CMK (cell line): ENCODE measurements around the gene DSTYK.

Experiments
- DNase-seq: peaks from one replicate; pipeline ENCODE4 v3.0.0-alpha.2; 2010; ENCODE audit warnings: low read depth

Gene DSTYK

GRCh38 chr1:205129447-205130029, 82.0 kb downstream of the DSTYK start:
- no peak for DNase-seq

GRCh38 chr1:205128050-205128449, 83.5 kb downstream of the DSTYK start:
- DNase-seq: no peak

GRCh38 chr1:205127646-205128045, 83.9 kb downstream of the DSTYK start:
- DNase-seq: no peak

GRCh38 chr1:205124726-205125125, 86.8 kb downstream of the DSTYK start:
- DNase-seq: no peak

GRCh38 chr1:205122489-205122882, 89.0 kb downstream of the DSTYK start:
- DNase-seq: no peak

GRCh38 chr1:205121660-205122488, 89.6 kb downstream of the DSTYK start, which contains the start of gene RBBP5:
Gene RBBP5, minus strand, starts transcription at chr1:205121978. Its CDS starts 105 bp downstream, at chr1:205121873.
- DNase-seq: peak; percentile 100

- DNase-seq: no peak
Measured at GRCh38 chr1:205118752-205119151, 92.8 kb downstream of the DSTYK start.

GRCh38 chr1:205111354-205111753, 100.1 kb downstream of the DSTYK start:
- no peak for DNase-seq

- DNase-seq: no peak
Measured at GRCh38 chr1:205109711-205110110, 101.8 kb downstream of the DSTYK start.

- DNase-seq: no peak
Measured at GRCh38 chr1:205109269-205109668, 102.2 kb downstream of the DSTYK start.

- DNase-seq: no peak
Measured at GRCh38 chr1:205108464-205108863, 103.0 kb downstream of the DSTYK start.

GRCh38 chr1:205107327-205107726, 104.2 kb downstream of the DSTYK start:
- DNase-seq: no peak

- DNase-seq: no peak
Measured at GRCh38 chr1:205102404-205102803, 109.1 kb downstream of the DSTYK start.

- no peak for DNase-seq
Measured at GRCh38 chr1:205098242-205098641, 113.3 kb downstream of the DSTYK start.

GRCh38 chr1:205095422-205095821, 116.1 kb downstream of the DSTYK start:
- no peak for DNase-seq
